Measurements from ENCODE around the gene RTN4R.
"Not testable (repeated sequence)": the region's sequence is repeated elsewhere in the genome, so short reads cannot be mapped to it uniquely, and the experiment has no call there.

The RTN4R gene

DNA sequence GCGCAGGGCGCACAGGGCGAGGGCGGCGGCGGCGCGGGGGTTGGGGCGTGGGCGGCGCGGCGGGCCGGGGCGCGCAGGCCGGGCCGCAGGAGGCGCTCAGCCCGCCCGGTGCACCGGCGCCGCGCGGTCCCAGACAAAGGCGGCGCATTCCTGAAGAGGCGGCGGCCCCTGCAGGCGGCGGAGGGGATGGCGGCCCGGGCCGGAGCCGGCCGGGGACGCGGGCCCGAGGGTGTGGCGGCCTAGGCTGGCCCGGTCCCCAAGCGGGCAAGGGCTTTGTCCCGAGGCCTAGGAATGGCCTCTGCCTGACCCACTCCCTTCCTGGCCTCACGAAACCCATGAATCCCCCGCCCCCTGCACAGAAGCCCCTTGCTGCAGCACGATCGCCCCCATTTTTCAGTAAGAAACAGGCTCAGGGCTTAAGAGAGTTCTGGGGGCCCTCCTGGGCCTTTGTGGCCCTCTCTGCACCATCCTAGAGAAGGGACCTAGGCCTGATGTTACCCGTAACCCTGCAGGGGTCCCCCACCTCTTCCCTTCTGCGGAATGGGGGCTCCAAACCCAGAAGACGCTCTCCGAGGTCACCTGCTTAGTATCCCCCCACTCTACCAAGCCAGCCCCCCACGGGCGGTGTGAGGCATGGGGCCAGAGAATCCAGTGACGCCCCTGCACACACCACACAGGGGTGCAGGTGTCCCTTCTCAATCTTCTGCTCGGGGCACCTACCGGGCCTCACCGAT lies at the start of gene RTN4R:
TSS of gene RTN4R (minus strand) at position 40 of the 734 bp plus-strand sequence. CDS start 226 bp downstream, outside the sequence.
- peak; percentile 35 for DNase-seq

DNA sequence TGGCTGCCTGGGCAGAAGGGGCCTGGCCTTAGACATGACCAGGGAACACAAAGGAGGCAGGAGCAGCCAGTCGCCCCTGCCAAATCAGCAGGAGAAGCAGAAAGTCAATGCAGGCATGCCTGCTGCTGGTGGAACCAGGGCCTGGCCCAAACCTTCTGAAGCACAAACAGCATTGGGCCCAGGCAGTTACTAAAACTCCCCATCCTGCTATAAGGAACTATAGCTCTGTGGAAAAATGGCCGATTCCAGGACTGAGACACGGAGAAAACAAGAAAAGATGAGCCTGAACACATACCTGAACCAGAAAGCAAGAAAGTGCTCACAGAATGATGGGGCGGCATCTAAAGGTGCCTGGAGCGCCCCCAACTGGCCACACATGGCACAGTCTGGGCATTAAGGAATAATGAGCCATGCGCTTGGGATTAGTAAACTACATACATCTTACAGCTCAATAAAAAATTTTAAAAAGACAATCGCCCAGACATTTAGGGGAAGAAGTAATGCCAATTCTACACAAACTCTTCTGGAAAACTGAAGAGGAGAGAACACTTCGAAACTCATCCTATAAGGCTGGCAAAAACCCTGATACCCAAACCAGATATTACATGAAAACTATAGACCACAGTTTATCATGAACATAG lies 49.4 kb upstream of the RTN4R start:
- not testable (repeated sequence) for DNase-seq

DNA sequence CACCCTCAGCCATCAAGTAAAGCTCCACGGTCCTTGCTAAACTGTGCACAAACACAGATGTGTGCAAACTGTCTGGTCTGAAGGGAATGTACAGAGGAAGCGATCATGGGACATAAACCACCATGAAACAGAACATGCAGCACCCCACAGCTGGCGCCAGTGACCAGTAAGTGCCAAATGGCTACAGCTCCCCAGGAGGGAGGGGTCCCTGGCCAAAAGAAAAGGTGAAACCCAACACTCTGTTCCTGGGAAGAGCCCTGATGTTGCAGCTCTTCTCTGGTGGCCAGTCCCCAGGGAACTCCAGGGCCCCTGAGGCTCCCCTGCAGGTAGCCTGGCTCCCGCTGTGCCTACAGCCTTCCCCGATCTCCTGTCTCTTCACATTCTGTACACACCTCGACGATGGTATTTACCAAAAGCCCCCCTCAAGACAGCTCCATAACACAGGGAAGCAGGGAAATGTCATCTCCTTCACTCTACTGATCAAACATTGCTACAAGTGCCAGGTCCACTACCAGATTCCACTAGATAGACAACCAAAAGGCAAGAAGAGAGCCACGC lies 48.8 kb upstream of the RTN4R start:
- no peak for DNase-seq

DNA sequence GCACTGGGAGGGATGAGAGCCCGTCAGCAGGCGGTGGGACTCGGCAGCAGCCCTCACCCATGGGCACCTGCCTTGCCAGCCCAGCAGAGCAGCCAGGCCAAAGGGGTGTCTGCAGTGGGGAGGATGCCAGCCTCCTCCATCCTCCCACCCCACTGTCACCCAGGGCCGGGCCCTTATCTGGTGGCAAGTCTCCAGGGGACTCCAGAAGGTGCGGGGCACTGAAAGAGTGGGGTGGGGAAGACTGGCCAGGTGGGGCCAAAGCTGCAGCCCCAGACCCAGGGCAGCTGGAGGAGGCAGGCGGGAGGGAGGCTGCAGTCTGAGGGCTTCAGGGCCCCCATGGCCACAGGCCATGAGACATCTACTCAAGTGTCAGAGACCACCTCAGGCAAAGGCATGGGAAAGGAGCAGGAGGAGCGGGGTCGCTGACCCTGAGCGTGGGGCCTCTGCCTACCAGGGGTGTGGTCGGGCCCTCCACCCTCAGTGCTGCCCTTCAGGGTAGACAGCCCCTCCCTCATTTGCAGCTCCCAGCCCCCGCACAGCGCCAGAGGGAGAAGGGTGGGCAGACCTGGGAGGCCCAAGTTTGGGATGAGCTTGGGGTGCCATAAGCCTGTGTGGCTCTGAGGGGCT lies 48.2 kb upstream of the RTN4R start:
- DNase-seq: no peak

DNA sequence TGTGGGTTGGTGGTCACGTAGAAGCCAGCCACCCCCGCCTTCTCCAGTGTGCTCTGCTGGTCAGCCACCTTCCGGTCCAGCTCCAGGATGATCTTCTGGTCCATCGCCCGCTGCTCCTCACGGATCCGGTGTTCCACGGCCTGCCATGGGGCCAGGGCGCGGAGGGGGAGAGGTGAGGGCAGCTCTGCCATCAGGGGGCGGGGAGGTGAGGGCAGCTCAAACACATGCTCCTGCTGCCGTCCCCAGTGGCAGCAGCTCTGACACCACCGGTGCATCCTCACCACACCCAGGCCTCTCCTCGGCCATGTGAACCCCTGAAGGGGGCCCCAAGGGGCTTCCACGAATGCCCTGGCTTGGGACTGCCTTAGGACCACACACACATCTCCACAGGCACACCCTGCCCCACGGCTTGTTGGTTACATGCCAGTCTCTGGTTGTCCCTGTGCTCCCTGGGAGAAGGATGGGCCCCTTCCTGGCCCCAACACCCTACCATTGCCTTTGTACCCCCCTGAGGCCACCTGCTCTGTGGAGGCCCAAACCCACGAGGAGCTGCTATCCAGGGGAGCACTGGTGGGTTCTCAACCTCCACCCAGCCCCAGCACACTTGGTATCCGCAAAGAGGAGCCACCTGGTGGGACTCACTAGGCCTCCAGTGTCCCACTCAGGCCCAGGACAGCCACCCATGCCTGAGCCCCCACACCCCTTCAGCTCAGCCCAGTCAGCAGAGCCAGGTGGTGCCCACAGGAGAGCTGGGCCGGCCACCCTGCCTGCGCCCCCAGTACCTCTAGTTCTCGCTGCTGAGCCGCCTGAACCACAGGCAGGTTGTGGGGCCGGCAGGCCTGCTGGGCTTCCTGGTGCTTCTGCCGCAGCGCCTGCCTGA lies 47.5 kb upstream of the RTN4R start:
- no peak for DNase-seq

DNA sequence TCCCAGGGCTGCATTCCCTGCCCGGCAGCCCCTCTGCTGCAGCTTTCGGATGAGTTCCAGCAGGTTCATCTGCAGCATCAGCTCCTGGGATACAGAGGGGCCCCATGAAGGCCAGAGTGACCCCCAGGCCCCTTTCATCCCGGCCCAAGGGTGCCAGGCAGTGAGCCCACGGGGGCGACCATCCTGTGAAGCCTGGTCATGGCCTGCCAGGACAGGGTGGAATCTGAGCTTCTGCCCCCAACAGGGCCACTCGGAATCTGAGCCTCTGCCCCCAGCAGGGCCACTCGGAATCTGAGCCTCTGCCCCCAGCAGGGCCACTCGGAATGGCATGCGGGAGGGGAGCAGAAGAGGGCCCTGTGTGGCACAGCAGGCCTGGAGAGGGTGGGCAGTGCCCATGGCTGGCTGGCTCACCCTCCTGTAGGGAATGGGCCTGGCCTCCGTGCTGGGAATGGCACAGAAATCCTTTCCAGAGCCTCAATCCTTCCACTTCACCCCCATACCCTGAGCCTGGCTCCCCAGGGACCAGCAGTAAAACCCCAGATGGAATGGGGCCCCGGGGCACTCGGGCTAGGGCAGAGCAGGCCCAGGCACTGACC lies 46.7 kb upstream of the RTN4R start:
- DNase-seq: not testable (repeated sequence)

DNA sequence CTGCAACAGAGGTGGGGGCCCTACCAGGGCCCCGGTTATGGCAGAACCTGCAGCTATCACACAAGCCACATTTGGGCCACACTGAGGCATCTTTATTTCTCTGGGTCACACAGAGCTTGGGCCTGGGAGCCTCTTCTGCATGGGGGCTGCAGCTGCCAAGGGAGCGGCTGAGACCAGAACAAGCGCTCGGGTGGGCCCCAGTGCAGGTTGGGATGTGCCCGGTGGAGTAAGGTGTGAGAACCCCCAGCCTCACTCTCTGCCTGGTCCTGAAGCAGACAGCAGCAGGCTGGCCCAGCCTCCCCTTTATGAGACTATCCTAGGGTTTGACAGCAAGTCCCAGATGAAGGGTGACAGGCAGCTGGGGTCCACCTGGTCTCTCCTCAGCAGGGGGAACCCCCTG lies 46.1 kb upstream of the RTN4R start:
- not testable (repeated sequence) for DNase-seq

DNA sequence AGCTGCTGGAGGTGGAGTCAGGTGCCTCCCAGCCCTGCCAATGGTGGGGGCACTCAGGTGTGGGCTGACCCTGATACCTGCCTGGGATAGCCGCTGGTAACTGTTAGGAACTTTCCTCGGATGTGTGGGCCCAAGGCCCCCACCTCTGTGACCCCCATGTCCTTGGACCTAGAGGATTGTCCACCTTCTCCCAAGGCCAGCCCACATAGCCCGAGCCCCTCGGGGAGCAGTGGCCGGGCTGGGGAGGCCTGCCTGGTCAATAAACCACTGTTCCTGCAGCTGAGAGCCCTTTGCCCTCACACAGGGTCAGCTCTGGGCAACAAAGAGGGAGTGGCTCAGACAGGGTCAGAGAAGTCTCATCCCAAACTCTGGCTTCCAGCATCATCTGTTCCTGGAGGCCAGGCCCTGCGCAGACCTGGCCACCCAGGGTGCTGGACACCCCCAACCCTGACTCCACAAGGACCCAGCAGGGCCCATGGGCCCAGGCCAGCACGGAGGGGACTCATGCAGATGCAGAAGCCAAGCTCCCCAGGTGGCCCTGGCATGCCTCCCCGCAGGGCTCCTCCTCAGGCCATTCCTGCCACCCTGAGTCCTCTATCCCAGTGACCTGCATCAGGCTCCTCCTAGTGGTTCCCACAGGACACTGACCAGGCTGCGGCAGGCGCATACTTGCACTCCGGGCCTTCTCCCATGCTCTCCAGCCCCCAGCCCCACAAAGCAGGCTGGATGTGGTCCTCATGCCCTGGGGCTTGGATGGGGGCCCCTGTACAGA lies 45.4 kb upstream of the RTN4R start:
- DNase-seq: not testable (repeated sequence)

DNA sequence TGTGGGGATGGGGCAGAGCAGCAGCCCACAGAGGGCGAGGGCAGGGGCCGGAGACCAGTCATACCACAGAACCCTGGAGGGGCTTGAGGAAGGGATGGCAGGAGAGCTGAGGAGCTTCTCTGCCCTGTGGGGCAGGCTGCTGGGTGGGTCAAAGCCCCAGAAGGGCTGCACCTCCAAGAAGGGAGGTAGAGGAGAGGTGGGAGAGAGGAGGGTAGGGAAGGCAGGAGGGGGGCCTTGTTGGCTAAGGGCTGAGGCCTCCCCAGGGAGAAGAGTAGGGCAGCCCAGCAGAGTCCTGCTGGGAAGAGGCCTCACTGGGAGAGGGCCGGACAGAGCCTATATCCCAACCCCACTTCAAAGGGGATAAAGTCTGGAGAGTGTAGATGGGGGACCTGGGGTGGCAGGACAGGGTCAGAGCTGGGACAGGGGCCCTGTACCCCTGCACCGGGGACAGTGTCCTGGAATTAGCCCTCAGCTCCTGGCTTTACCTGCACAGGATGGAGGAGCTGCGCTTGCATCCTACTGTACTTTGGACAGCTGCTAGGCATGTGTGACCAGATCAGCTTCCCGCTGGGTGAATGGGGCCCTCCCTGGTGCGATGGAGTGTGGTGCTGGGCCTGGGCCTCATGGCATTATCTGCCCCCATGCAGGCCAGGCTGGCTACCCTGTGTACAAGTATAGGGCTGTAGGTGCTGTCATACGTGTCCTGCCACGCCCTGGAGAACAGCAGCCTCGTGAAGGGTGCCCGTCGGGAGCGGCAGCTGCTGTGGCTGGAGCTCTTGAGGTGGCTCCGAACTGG lies 44.5 kb upstream of the RTN4R start:
- DNase-seq: no peak

DNA sequence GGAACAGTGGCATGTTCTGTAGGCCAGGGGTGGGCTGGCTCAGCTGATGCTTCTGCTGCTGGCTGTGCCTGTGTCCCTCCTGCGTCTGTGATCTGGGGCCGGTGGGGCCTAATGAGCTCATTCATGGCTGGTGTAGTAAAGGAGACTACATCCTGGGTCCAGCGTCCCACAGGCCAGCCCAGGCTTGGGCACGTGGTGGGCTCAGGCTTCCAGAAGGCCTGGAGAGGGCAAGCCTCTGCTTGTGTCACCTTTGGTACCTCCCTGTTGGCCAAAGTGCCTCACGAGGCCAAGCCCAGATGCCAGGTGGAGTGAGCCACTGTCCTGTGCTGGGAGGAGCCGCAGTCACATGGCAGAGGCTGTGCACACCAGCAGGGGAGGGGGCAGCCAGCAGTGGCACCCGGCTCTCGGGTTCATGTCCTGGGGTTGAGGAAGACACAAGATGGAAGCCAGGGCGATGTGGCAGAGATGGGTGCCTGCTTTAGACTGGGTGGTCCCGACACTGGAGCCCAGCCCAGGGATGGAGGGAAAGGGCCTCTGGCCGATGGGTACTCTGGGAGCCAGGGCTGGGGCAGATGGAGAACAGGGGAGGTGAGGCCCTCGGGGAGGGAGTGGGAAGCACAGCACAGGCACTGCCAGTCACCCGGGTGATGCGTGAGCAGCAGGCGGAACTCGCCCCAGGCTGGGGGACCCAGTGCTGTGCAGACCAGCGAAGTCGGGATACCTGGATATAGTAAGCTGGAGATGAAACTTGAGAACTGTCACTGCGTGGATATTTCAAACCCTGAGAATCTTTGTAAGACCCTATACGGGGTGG lies 43.3 kb upstream of the RTN4R start:
- DNase-seq: not testable (repeated sequence)

DNA sequence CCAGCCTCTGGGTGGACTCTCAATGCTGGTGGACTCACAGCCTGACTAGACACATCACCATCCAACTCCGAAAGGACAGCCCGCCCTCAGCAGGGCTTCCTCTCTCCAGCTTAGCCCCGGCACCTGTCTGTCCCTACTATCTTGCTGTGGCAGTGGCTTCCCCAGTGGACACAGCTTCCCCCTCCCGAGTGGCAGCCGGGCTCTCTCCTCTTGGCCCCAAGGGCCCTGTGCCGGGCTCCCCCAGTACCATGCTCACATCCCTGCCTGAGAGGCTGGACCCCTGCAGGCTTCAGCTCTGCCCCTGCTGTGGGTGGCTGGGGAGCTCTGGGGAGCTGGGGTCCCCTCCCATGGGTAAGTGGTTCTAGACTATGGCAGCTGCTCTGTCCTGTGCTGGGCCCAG lies 42.7 kb upstream of the RTN4R start:
- not testable (repeated sequence) for DNase-seq

DNA sequence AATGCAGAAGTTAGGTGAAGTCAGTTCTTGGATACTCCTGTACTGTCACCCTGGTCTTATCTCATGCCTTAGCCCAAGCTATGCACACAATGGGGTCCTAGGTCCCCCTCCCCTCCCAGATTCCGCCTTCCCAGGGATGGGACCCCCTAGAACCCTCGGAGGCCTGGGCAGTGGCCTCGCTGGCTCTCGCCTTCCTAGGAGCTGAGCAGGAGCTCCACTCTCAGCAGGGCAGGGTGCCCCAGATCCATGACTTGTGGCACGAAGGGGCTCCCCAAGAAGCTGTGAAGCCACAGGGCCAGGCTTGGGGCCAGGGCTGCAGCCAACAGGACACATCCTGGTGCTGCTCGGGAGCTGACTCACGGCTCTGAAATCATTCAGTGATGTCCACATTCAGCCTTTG lies 42.1 kb upstream of the RTN4R start:
- DNase-seq: not testable (repeated sequence)

DNA sequence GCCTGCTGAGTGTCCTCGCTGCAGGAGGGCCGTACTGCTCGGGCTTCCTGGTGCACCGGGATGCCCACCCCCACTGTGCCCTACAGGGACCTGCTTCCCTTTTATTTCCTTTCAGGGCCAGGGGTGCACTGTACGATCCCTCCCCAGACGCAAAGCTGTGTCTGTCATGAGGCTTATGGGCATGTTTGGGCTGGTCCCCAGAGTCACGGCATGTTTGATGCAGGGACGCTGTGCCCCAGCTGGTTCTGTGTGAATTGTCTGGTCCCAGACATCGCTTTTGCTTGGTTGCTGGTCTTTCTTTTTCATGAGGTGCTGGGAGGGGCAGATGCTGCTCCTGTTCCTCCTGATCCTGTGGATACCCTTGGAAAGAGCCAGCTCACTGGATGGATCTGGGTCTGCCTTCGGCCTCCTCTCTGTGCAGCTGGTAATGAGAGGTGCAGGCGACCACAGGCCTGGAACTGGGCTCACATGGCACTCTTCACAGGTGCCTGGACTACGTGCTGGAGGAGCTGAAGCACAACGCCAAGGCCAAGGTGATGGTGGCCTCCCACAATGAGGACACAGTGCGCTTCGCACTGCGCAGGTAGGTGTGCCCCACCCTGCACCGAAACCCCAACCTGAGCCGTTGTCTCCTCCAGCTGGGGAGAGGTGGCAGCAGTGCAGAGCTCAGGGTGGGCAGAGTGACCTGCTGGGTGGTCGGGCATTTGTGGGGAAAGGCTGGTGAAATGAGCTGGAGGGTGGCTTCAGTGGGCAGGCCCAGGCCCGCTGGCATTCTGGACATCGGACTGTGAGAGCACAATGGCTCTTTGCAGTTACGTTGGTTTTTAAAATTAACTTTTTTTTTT lies 40.9 kb upstream of the RTN4R start:
- DNase-seq: not testable (repeated sequence)

DNA sequence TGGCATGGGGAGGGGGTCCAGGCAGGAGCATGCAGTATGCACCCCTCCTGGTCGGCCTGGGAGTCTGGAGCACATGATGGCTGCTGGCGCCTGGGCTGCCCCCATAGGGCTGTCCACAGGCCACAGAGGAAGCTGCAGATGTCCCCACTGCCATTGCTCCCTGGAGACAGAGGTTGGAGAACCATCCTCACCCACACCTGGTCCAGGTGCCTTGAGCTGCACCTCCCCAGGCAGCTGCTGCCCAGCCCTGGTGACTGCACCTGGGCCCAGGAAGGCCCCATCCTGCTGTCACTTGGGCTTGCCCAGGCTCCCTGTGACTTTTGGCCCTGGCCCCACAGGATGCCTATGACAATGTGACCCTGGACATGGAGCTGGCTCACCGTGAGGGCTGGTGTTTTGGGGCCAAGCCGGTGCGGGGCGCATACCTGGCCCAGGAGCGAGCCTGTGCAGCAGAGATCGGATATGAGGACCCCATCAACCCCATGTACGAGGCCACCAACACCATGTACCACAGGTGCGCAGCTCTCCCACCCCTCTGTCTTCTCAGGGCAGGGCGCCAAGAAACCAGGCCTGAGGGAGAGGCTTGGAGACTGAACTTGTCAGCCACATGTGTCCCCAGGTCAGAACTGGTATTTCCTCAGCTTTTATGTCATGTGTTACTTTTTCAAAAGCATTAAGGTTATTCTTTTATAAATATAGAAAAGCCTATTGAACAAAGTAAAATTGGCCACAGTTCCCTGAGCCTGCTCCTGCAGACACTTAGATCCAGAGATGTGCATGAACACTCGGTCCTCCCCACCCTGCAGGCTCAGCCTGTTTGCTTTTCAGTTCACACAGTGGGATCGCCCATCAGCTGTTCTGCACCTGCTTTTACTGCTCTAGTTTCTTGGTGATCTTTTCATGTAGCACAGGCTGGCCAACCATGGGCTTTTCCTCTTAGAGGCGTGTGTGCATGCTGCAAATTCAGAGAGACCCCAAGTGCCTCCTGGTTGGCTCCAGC lies 39.6 kb upstream of the RTN4R start:
- DNase-seq: not testable (repeated sequence)

DNA sequence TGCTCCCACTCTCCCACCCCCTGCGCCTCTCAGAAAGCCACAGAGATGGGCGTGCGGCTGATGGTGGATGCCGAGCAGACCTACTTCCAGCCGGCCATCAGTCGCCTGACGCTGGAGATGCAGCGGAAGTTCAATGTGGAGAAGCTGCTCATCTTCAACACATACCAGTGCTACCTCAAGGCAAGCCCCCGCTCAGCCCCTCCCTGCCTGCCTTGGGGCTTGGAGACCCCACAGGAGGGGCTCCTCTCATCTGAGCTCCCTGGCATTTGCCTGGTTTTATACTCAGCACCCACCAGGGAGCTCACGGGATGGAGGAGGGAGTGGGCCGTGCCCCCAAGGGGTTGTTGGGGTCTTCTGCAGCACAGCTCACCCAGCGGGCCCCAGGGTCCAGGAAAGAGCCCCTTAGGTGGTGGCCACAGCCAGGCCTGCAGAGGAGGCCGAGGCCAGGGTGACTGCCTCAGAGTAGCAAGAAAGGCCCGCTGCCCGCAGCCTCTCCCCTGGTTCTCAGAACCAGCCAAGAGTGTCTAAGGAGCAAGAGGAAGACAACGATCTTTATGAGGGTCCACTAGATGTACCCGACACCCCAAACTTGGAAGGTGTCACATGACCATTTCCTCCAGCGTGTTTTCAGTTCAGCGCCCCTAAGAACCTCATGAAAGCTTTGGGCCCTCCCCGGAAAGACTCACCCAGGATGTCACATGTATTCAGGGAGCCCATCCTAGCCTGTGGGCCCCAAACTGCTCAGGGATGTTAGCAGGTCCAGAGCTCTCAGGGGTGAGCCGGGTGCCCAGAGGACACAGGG lies 38.7 kb upstream of the RTN4R start:
- DNase-seq: not testable (repeated sequence)

DNA sequence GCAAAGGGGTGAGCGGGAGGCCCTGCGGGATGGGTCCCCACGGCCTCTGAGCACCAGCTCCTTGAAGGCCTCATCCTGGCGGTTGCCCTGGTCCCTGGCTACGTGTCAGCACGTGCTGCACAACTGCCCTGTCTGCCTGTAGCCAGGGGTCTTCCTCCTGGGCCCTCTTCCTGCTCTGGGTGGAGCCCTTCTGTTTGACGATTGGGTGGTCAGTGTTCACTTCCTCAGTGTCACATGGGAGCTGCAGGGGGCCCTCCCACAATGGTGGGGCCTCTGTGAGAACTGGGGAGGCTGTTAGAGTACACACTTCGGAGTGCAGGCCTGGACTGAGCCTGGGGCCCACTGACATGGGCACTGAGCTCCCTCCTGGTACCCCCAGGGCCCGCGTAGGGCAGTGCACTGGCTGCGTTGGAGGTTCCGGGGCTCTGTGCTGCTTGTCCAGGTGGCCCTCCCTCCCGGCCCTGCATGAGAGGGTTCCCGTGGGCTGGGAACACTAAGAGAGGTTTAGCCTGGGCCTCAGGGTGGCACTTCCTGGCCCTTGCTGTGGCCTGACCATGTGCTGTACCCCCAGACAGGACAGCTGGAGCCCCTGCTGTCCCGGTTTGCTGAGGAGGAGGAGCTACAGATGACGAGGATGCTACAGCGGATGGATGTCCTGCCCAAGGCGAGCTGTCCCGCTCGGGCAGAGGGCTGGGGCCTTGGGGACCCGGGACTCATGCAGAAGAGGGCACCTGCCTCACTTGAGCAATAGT lies 38.0 kb upstream of the RTN4R start:
- DNase-seq: no peak

All from NCI-H2029 (cell line).